HCT116 (cell line): ENCODE measurements around the gene USP9Y. TPM values are rescaled to one million over a fixed set of nuclear protein-coding genes. Genes with fewer than 3 reads are reported as not detected.

Source experiments
- ATAC-seq: fragments of 200-7000 bp; cut with Tn5 transposase; 2 replicates; pipeline ENCODE4 v1.9.1; 2020; ENCODE audit warnings: mild to moderate bottlenecking, moderate library complexity
- BruUV-seq: library from RNA; stranded (reverse); fragments of 400-500 nt; replicated peaks from 2 replicates; lab custom pipeline; 2021; lab: Mats Ljungman, UMichigan
- CTCF ChIA-PET: fragments of 300-600 bp; sonication (Branson Sonifier 250); formaldehyde crosslinking; loops from one replicate; lab custom pipeline; 2021; ENCODE audit warnings: antibody characterized with exemption; lab: Charles Lee
- POLR2A ChIA-PET: fragments of 300-600, 350-600 bp; sonication (Branson Sonifier 250); formaldehyde crosslinking; loops from one replicate; lab custom pipeline; 2021; ENCODE audit warnings: antibody characterized with exemption; lab: Charles Lee
- RAD21 ChIA-PET, 2 experiments: fragments of 300-600 bp; sonication (Branson Sonifier 250); formaldehyde crosslinking; loops; one replicate each; lab custom pipeline; 2023; ENCODE audit warnings: low total read pairs in 2 of 2; ENCODE audit not compliant: uncharacterized antibody in 2 of 2, unreplicated experiment in 2 of 2, low non-redundant PET in 1 of 2; lab: Charles Lee
- DNase-seq: peaks from one replicate; pipeline ENCODE4 v3.0.0-alpha.2; 2010; ENCODE audit warnings: low read depth, low spot score
- H2AFZ ChIP-seq: fragments of 200-600 bp; shearing (Covaris generic), sonication (generic); 2 replicates; pipeline ENCODE4 v1.6.1; 2017; ENCODE audit warnings: low read depth, mixed run types, mixed read lengths, antibody characterized with exemption, low read length; ENCODE audit not compliant: poor library complexity, severe bottlenecking
- H3K27ac ChIP-seq: 2 replicates; pipeline ENCODE4 v1.5.1; 2012; ENCODE audit warnings: low read depth, low read length
- H3K27me3 ChIP-seq: fragments of 200-600 bp; sonication (generic); 2 replicates; pipeline ENCODE4 v1.6.1; 2016; ENCODE audit warnings: mixed run types, low read length, mixed read lengths; ENCODE audit not compliant: insufficient read depth
- H3K36me3 ChIP-seq, 2 experiments: fragments of 200-500 bp in 1 of 2; fragments of 200-600 bp in 1 of 2; sonication (Bioruptor generic) in 1 of 2; sonication (generic) in 1 of 2; 2 replicates each; pipeline versions ENCODE4 v1.5.1 to v1.6.1; 2014 to 2016; ENCODE audit warnings: low read length in 2 of 2, inconsistent platforms in 1 of 2, mixed read lengths in 1 of 2, mixed run types in 1 of 2; ENCODE audit not compliant: insufficient read depth in 2 of 2, control insufficient read depth in 1 of 2
- H3K4me1 ChIP-seq, 2 experiments: fragments of 200-600 bp in 1 of 2; sonication (generic) in 1 of 2; 2 replicates each; pipeline versions ENCODE4 v1.5.1 to v1.6.1; 2012 to 2017; ENCODE audit warnings: low read length in 2 of 2, inconsistent platforms in 1 of 2, mild to moderate bottlenecking in 1 of 2, mixed read lengths in 1 of 2, mixed run types in 1 of 2, moderate library complexity in 1 of 2; ENCODE audit not compliant: insufficient read depth in 2 of 2, control insufficient read depth in 1 of 2
- H3K4me2 ChIP-seq: fragments of 200-600 bp; sonication (generic); 2 replicates; pipeline ENCODE4 v1.6.1; 2017; ENCODE audit warnings: mixed run types, low read length, mixed read lengths
- H3K4me3 ChIP-seq, 2 experiments: fragments of 200-600 bp in 1 of 2; sonication (generic) in 1 of 2; replicated peaks in 1 of 2; 2 replicates each; pipeline ENCODE4 v1.5.1; 2011 to 2016; ENCODE audit warnings: low read length in 2 of 2, control low read depth in 1 of 2, low read depth in 1 of 2, mild to moderate bottlenecking in 1 of 2, mixed read lengths in 1 of 2, mixed run types in 1 of 2
- H3K79me2 ChIP-seq: fragments of 200-600 bp; sonication (generic); 2 replicates; pipeline ENCODE4 v1.6.1; 2017; ENCODE audit warnings: mild to moderate bottlenecking, mixed run types, low read length, moderate library complexity, mixed read lengths; ENCODE audit not compliant: insufficient read depth
- H3K9ac ChIP-seq: fragments of 200-600 bp; sonication (generic); 2 replicates; pipeline ENCODE4 v1.6.1; 2016; ENCODE audit warnings: low read length, mixed read lengths
- H3K9me2 ChIP-seq: fragments of 200-600 bp; sonication (generic), shearing (Covaris generic); 2 replicates; pipeline ENCODE4 v1.6.1; 2017; ENCODE audit warnings: mixed run types, mild to moderate bottlenecking, moderate library complexity; ENCODE audit not compliant: insufficient read depth
- H3K9me3 ChIP-seq, 2 experiments: fragments of 200-500 bp in 1 of 2; fragments of 200-600 bp in 1 of 2; sonication (Bioruptor generic) in 1 of 2; sonication (generic) in 1 of 2; 2 replicates each; pipeline ENCODE4 v1.6.1; 2014 to 2017; ENCODE audit warnings: low read length in 2 of 2, mixed read lengths in 2 of 2, inconsistent platforms in 1 of 2, low read depth in 1 of 2, mild to moderate bottlenecking in 1 of 2, mixed run types in 1 of 2, moderate library complexity in 1 of 2; ENCODE audit not compliant: control insufficient read depth in 1 of 2, insufficient read depth in 1 of 2
- H4K20me1 ChIP-seq: fragments of 200-600 bp; sonication (generic), shearing (Covaris generic); 2 replicates; pipeline ENCODE4 v1.6.1; 2017; ENCODE audit warnings: mixed run types, mild to moderate bottlenecking, moderate library complexity; ENCODE audit not compliant: insufficient read depth
- ELF1 ChIP-seq: IDR thresholded peaks from 2 replicates; pipeline ENCODE4 v1.6.1; 2012; ENCODE audit warnings: low read depth, borderline replicate concordance
- EZH2 ChIP-seq: fragments of 200-600 bp; sonication (generic); IDR thresholded peaks from 2 replicates; pipeline ENCODE4 v1.6.1; 2017; ENCODE audit warnings: antibody characterized with exemption, mixed run types
- POLR2A ChIP-seq: IDR thresholded peaks from 2 replicates; pipeline ENCODE4 v1.7.0; 2011; ENCODE audit warnings: borderline replicate concordance; ENCODE audit not compliant: insufficient read depth, insufficient read length; ENCODE audit errors: extremely low read depth
- POLR2AphosphoS5 ChIP-seq: IDR thresholded peaks from 2 replicates; pipeline ENCODE4 v1.6.1; 2011; ENCODE audit warnings: mild to moderate bottlenecking, low read depth, low read length, moderate library complexity
- SIN3A ChIP-seq: IDR thresholded peaks from 2 replicates; pipeline ENCODE4 v1.6.1; 2012; ENCODE audit warnings: low read depth
- SP1 ChIP-seq: IDR thresholded peaks from 2 replicates; pipeline ENCODE4 v1.6.1; 2012; ENCODE audit warnings: low read depth
- YY1 ChIP-seq: IDR thresholded peaks from 2 replicates; pipeline ENCODE4 v1.6.1; 2011; ENCODE audit warnings: low read length, low read depth, moderate library complexity, mild to moderate bottlenecking; ENCODE audit not compliant: insufficient replicate concordance; ENCODE audit errors: extremely low read depth
- ZFX ChIP-seq: fragments of 450-650 bp; IDR thresholded peaks from 2 replicates; pipeline ENCODE4 v1.6.1; 2017
- intact Hi-C: fragments of 100-400 bp; cut with micrococcal nuclease; formaldehyde crosslinking; loops from 2 replicates; pipeline ENCODE4 v1.10.0; 2022
- total RNA-seq: library from RNA; stranded (reverse); gene quantifications from one replicate; pipeline ENCODE4 v1.2.1, GENCODE V29; 2021; ENCODE audit not compliant: unreplicated experiment
- TF ChIP-seq, protein P1 (sequence below), 3 experiments: fragments of 200-600 bp in 1 of 3; sonication (generic) in 1 of 3; IDR thresholded peaks in 2 of 3; conservative IDR thresholded peaks in 1 of 3; 2 replicates each; pipeline ENCODE4 v1.5.1; 2012 to 2017; ENCODE audit warnings: low read depth in 2 of 3, low read length in 2 of 3, antibody characterized with exemption in 1 of 3, borderline replicate concordance in 1 of 3, control low read depth in 1 of 3, mild to moderate bottlenecking in 1 of 3, mixed read lengths in 1 of 3, mixed run types in 1 of 3, moderate library complexity in 1 of 3; ENCODE audit not compliant: insufficient read depth in 1 of 3
- TF ChIP-seq, protein P2 (sequence below): IDR thresholded peaks from 2 replicates; pipeline ENCODE4 v1.6.1; 2011; ENCODE audit warnings: mild to moderate bottlenecking, low read length, moderate library complexity; ENCODE audit not compliant: insufficient replicate concordance; ENCODE audit errors: extremely low read depth
- TF ChIP-seq, protein P3 (sequence below): IDR thresholded peaks from 2 replicates; pipeline ENCODE4 v1.6.1; 2012
- TF ChIP-seq, protein P4 (sequence below): IDR thresholded peaks from 2 replicates; pipeline ENCODE4 v1.6.1; 2012; ENCODE audit warnings: low read depth

Gene USP9Y
- total RNA-seq, 1 experiment from 2014 or later, result 4.4 TPM

DNA sequence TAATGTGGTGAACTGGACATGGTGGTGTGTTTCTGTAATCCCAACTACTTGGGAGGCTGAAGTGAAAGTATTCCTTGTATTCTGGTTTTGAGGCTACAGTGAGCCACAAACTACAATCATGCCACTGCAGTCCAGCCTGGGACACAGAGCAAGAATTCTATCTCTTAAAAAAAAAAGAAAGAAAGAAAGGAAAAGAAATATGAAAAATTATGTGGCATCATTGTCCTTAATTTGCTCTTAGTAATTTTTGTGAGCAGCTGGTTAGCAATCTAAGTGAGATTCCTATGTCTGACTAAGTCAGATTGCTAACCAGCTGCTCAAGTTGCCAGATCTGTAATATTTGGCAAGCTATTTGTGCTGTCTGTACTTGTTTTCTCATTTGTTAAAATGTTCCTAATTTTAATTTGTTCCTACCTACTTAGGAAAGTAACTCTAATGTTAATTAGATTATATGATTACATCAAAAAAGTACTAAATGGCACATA lies 154.8 kb downstream of the USP9Y start (continued):
- TF ChIP-seq, protein P1, sequence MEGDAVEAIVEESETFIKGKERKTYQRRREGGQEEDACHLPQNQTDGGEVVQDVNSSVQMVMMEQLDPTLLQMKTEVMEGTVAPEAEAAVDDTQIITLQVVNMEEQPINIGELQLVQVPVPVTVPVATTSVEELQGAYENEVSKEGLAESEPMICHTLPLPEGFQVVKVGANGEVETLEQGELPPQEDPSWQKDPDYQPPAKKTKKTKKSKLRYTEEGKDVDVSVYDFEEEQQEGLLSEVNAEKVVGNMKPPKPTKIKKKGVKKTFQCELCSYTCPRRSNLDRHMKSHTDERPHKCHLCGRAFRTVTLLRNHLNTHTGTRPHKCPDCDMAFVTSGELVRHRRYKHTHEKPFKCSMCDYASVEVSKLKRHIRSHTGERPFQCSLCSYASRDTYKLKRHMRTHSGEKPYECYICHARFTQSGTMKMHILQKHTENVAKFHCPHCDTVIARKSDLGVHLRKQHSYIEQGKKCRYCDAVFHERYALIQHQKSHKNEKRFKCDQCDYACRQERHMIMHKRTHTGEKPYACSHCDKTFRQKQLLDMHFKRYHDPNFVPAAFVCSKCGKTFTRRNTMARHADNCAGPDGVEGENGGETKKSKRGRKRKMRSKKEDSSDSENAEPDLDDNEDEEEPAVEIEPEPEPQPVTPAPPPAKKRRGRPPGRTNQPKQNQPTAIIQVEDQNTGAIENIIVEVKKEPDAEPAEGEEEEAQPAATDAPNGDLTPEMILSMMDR (IDR thresholded peaks at IDR 0.05 in 2 of 3, conservative IDR thresholded peaks at IDR 0.05 in 1 of 3; ENCODE audit: borderline replicate concordance in 1 of 3, insufficient read depth in 1 of 3, low read depth in 2 of 3, low read length in 2 of 3), result no peak

DNA sequence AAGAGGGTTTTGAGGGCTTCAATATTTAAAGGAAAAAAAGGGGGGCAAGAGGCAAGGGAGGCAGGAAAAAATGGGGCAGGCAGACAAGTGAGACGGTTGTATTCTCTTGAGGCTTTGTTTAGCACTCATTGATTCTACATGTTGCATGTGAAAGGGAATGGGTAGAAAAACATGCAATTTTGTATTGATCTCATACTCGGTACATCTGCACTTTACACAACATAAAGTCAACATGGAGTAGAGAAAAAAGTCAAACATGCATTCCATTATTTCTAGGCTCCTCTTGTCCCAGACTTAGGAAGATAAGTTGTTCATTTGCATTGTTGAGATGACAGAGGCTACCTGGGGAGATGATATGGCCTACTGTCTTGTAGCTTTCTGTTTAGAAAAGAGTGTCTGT lies 166.9 kb downstream of the USP9Y start:
- DNase-seq, result no peak
- Histone ChIP-seq H3K27ac (no peak overlapping the region), H3K27me3 (no peaks in the 10 kb centered on the region), H3K4me2 (no peak overlapping the region), H3K79me2 (no peaks in the 10 kb centered on the region), H3K9me3 (no peaks in the 10 kb centered on the region), H2AFZ (no peak overlapping the region), H3K4me3 (no peak overlapping the region), H4K20me1 (no peaks in the 10 kb centered on the region), H3K9me2 (no peaks in the 10 kb centered on the region), H3K36me3 (no peaks in the 10 kb centered on the region), H3K4me1 (no peaks in the 10 kb centered on the region)
- ChIA-PET RAD21 (no interaction called here), CTCF (no interaction called here)
- ATAC-seq, result no peak
- intact Hi-C loops, result no loop called here
- no TSS peak for BruUV-seq
- no peak for TF ChIP-seq ZFX
- TF ChIP-seq, protein P2, sequence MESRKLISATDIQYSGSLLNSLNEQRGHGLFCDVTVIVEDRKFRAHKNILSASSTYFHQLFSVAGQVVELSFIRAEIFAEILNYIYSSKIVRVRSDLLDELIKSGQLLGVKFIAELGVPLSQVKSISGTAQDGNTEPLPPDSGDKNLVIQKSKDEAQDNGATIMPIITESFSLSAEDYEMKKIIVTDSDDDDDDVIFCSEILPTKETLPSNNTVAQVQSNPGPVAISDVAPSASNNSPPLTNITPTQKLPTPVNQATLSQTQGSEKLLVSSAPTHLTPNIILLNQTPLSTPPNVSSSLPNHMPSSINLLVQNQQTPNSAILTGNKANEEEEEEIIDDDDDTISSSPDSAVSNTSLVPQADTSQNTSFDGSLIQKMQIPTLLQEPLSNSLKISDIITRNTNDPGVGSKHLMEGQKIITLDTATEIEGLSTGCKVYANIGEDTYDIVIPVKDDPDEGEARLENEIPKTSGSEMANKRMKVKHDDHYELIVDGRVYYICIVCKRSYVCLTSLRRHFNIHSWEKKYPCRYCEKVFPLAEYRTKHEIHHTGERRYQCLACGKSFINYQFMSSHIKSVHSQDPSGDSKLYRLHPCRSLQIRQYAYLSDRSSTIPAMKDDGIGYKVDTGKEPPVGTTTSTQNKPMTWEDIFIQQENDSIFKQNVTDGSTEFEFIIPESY, result no peak
- TF ChIP-seq SP1, result no peak
- no peak for TF ChIP-seq POLR2AphosphoS5
- TF ChIP-seq, protein P3, sequence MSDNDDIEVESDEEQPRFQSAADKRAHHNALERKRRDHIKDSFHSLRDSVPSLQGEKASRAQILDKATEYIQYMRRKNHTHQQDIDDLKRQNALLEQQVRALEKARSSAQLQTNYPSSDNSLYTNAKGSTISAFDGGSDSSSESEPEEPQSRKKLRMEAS, result no peak
- TF ChIP-seq YY1, result no peak
- TF ChIP-seq EZH2, result no peak
- TF ChIP-seq, protein P4, sequence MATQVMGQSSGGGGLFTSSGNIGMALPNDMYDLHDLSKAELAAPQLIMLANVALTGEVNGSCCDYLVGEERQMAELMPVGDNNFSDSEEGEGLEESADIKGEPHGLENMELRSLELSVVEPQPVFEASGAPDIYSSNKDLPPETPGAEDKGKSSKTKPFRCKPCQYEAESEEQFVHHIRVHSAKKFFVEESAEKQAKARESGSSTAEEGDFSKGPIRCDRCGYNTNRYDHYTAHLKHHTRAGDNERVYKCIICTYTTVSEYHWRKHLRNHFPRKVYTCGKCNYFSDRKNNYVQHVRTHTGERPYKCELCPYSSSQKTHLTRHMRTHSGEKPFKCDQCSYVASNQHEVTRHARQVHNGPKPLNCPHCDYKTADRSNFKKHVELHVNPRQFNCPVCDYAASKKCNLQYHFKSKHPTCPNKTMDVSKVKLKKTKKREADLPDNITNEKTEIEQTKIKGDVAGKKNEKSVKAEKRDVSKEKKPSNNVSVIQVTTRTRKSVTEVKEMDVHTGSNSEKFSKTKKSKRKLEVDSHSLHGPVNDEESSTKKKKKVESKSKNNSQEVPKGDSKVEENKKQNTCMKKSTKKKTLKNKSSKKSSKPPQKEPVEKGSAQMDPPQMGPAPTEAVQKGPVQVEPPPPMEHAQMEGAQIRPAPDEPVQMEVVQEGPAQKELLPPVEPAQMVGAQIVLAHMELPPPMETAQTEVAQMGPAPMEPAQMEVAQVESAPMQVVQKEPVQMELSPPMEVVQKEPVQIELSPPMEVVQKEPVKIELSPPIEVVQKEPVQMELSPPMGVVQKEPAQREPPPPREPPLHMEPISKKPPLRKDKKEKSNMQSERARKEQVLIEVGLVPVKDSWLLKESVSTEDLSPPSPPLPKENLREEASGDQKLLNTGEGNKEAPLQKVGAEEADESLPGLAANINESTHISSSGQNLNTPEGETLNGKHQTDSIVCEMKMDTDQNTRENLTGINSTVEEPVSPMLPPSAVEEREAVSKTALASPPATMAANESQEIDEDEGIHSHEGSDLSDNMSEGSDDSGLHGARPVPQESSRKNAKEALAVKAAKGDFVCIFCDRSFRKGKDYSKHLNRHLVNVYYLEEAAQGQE, result no peak
- no peak for TF ChIP-seq ELF1
- TF ChIP-seq SIN3A, result no peak
- TF ChIP-seq, protein P1 (IDR thresholded peaks at IDR 0.05 in 2 of 3, conservative IDR thresholded peaks at IDR 0.05 in 1 of 3; ENCODE audit: borderline replicate concordance in 1 of 3, insufficient read depth in 1 of 3, low read depth in 2 of 3, low read length in 2 of 3), result no peak
- TF ChIP-seq POLR2A, result no peak
- TF ChIP-seq, all 23 proteins: peak for 0
- H3K9ac ChIP-seq, result no peak overlapping the region
- POLR2A ChIA-PET, result no interaction called here
